ENCODE results near the gene LYPD1.

Gene LYPD1

GRCh38 chr2:132632000-132632649 is 37.9 kb downstream of the LYPD1 start:
- no peak for DNase-seq (ENCODE audit: low spot score)

DNA sequence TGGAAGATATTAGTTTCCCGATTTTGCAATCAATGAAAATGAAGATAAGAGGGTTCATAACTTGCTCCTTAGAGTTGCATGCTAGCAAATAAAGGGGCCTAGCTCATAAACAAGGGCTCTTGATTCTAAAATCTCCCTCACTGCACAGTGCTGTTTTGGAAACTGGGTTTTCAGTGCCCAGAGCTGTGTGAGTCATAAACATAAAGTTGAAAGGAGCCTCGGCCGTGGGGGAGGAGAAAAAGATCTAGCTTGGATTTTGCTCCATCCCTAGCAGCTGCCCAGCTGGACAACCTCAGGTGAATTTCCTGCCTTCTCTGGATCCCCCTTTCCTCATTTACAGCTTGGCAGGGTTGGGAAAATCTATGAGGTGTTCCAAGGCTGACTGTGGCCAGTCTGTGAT is 42.5 kb downstream of the LYPD1 start:
- no peak for DNase-seq (ENCODE audit: low spot score)

- DNase-seq (ENCODE audit: low spot score), result no peak
Measured at GRCh38 chr2:132623096-132623839, 46.7 kb downstream of the LYPD1 start.

GRCh38 chr2:132621131-132621875 is 48.7 kb downstream of the LYPD1 start:
- DNase-seq (ENCODE audit: low spot score), result no peak

- DNase-seq (ENCODE audit: low spot score), result no peak
Measured at GRCh38 chr2:132620115-132620514, 49.9 kb downstream of the LYPD1 start.

DNA sequence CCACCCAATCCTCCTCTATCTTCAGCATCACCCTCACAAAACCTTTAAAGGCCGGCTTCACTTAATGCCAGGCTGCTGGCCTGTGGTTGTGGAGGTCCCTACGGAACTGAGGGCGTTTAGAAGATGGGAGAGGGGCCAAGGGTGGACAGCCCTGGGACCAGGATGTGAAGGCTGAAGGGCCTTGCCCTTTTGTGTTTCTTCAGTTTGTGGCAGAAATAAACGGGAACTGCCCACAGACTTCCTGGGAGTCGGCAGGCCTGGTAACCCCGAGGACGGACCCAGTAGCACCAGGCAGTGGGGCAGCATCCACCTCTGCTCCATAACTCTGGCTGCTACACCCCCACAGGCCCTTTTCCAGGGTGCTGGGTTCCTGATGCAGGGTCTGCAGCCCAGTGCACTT is 51.3 kb downstream of the LYPD1 start:
- no peak for DNase-seq (ENCODE audit: low spot score)

- DNase-seq (ENCODE audit: low spot score), result no peak
Measured at GRCh38 chr2:132617989-132618388, 52.0 kb downstream of the LYPD1 start.

DNA sequence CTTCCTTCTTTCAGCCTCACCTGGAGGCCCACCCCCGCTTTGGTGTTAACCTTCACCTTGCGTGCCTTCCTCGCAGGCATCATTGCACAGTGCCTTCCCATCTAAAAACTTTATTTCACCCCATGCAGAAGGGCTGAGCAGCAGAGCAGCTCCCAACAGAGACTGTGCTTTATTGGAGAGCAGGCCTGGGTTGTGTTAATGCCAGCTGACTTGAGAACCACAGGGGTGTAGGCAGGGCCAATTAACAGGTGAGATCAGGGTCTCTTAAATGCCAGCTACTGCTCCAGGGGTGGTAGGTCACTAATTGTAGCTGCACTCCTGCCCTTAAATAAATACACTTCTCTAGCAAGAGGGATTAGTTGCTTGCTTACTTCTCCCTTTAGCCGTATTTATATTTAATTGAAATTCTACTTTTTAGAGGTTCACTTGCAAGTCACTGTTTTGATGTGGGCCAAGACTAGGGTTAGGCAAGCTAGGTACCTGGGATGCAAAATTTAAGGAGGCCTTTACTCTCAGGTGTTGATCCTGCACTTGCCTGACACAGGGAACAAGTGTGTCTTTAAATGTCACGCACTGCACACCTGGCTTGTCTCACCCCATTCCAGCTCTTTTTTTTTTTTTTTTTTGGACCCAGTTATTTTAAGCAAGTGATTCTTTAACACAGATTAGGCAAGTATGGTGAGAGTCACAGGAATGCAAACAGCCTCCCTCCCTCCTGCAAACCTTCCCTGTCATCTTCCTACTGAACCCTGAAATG is 54.5 kb downstream of the LYPD1 start:
- no peak for DNase-seq (ENCODE audit: low spot score)

- no peak for DNase-seq (ENCODE audit: low spot score)
Measured at GRCh38 chr2:132611719-132612118, 58.3 kb downstream of the LYPD1 start.

DNA sequence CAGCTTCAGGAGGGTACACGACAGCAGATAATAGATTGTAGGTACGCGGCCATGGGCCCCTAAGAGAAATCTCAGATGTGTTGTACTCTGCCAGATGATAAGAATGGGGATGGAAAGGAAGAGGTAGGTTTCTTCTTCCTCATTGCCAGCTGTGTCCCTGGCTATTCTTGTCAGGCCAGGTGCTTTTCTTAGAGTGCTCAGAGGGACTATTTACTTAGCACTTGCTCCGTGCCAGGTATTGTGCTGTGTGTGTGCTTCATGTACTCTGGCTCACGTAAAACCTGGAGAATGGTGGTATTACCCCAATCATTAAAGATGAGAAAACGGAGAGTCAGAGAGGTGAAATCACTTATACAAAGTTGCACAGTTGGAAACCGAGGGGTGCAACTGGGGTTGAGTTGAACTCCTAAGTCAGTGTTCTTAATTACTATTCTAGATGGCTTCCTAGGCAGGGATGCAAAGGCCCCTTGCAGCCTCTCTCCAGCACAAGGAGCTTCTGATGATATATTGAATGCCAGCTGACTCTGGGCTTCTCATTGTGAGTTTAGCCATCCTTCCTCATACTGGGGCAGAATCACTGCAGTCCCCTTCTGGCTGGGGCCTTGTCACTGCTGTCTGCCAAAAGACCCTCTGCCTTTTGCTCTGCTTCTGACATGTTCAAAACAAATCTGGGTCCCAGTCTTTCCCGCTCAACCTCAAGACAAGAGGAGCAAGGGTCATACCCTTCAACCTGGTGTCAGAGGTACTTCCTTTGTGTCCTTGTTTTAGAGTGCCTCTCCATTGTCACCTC is 60.7 kb downstream of the LYPD1 start:
- DNase-seq (ENCODE audit: low spot score), result no peak

GRCh38 chr2:132608311-132608710 is 61.7 kb downstream of the LYPD1 start:
- no peak for DNase-seq (ENCODE audit: low spot score)

DNA sequence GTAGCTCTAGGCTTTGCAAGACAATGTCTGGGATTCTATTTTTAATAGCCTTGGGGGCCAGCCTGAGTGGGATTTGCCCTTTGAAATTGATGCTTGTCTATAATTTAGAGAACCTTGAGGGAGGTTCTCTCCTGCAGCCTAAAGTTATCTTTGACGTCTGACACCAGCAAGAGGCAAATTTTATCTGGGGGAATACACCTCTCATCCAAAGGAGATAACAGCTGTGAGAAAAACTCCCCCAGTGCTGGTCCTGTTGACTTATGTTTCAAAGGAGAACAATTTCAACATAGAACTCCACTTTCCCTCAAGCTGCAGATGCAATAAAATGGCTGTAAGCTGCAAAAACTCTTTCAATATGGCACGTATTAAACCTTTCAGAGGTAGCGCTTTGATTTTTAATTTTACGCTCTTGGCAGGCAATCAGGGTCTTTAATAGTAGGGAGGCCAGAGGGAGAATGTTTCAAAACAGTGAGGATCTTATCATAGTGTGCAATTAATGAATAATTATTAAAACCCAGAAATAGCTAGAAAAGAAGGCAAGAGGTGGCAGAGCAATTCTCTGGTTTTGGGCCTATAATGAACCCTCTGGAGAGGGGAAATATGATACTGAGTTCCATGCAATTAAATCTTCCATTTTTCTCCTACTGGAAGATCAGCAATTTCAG is 62.4 kb downstream of the LYPD1 start:
- no peak for DNase-seq (ENCODE audit: low spot score)

GRCh38 chr2:132606649-132607048 is 63.4 kb downstream of the LYPD1 start:
- no peak for DNase-seq (ENCODE audit: low spot score)

DNA sequence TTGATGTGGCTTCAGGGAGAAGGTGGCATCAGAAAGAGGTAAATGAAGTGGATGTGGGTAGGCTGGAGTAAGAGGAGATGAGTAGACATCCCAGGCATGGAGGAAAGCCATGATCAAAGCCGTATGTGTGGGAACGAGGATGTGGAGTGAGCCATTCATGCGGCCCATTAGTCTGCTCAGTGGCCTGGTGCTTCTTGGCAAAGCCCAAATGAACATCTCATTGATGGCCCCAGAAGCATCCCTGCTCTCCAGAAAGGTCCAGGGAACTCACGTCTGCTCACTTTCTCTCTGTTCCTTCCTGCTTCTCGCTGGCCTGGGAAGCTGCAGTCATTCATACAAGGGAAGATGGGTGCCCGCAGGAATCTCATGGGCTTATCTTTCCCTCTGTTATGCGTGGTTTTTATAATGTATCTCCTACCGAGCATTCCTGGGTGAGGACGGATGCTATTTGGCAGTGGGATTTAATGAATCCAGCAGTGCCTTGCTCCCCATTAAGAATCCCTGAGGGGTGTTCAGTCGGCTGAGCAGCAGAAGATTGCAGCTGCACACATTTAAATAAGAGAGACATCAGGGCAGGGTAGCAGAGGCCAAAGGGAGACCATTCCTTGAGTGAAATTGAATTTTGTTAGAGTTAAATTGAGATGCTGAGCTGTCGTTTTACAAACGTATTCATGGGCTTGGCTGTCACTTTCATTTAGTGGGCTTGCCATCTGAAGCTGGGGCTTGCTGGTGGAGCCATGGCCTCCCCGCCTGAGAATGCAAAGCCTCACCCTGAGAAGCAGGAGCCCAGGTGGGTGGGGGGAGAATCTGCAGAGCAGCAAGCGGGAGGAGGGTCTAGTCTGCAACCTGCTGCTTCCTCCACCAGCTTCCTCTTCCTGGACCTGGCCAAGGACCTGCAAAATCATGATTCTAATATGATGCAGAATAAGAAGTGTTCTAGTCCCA is 64.5 kb downstream of the LYPD1 start:
- DNase-seq (ENCODE audit: low spot score), result no peak

DNA sequence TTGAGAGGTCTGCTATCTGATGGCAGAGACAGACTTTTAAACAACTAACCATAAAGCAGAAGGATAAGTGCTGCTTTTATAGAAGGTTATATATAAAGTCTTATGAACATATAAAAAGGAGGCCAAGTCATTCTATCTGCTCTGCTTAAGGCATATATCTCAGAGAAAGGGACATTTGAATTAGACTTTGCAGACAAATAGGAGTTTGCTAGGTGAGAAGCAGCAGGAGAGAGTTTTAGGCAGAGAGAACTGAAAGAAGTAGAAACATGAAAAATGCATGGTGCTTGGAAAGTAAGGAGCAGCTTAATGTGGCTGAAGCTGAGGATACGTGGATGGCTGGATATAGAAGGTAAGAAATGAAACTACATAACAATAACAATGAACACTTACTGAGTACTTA is 65.4 kb downstream of the LYPD1 start:
- DNase-seq (ENCODE audit: low spot score), result no peak

DNA sequence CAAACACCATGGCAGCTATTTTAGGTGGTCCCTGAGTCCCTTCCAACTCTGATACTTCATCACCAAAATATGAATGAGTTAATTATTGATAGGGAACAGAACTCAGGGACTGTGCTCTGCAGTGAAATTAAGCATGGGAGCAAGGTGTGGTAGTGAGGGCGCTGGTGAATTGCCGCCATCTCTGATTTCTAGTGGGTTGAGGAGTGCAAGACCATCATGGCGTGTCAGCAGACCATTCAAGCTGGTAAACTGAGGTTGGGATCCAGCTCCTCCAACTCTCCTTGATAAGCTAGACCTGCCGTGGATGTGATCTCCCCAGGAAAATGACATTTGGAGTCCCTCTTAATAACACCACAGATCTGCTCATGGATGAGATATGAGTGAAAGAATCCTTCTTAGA is 70.4 kb downstream of the LYPD1 start:
- DNase-seq (ENCODE audit: low spot score), result no peak

GRCh38 chr2:132598536-132598935 is 71.5 kb downstream of the LYPD1 start:
- DNase-seq (ENCODE audit: low spot score), result no peak

- no peak for DNase-seq (ENCODE audit: low spot score)
Measured at GRCh38 chr2:132597831-132598230, 72.2 kb downstream of the LYPD1 start.

GRCh38 chr2:132597166-132597565 is 72.8 kb downstream of the LYPD1 start:
- DNase-seq (ENCODE audit: low spot score), result no peak

DNA sequence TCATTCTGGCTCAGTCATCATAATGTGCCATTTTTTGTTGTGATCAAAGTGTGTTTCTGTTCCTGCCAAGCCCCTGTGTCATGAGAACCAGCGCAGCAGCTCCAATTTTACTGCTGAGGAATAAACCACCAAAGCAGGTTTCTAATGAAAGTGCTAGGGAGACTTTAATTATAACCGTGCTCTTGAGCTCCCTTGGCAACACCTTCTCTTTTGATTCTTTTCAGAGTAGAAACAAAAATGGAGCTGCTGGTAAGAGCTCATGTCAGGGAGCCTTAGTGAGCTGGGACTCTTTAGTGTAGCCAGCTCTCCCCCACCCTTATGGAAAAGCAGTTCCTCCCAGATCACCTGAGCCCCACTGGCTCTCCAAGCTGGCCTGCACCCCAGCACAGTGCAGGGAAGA is 74.3 kb downstream of the LYPD1 start:
- DNase-seq (ENCODE audit: low spot score), result no peak

Measured in activated CD4-positive, alpha-beta T cell treated with anti-CD3 and anti-CD28 coated beads, Interleukin-2, Interleukin-4, amounts not matched to agents 100 ng/mL and 50 ng/mL, durations not matched to agents 16 hours and 8 hours (primary cell).